DMS53 treated with DMSO at 0.1 percent for 48 hours (cell line): ENCODE measurements around the gene TMEM232.
"Not testable (repeated sequence)": the region's sequence is repeated elsewhere in the genome, so short reads cannot be mapped to it uniquely, and the experiment has no call there.

Experiments used
- DNase-seq: peaks from one replicate; lab custom pipeline; 2025; ENCODE audit not compliant: unreplicated experiment; lab: John Stamatoyannopoulos, UW

Gene TMEM232

GRCh38 chr5:110707260-110707844 is 19.1 kb downstream of the TMEM232 start:
- DNase-seq: no peak

- DNase-seq: no peak
Measured at GRCh38 chr5:110705349-110705748, 21.1 kb downstream of the TMEM232 start.

GRCh38 chr5:110703481-110703880 is 23.0 kb downstream of the TMEM232 start:
- no peak for DNase-seq

- DNase-seq: no peak
Measured at GRCh38 chr5:110702704-110703103, 23.8 kb downstream of the TMEM232 start.

- DNase-seq: no peak
Measured at GRCh38 chr5:110702300-110702699, 24.2 kb downstream of the TMEM232 start.

- DNase-seq: not testable (repeated sequence)
Measured at GRCh38 chr5:110692669-110693068, 33.8 kb downstream of the TMEM232 start.

GRCh38 chr5:110690587-110690986 is 35.9 kb downstream of the TMEM232 start:
- DNase-seq: not testable (repeated sequence)

- no peak for DNase-seq
Measured at GRCh38 chr5:110687485-110687884, 39.0 kb downstream of the TMEM232 start.

- no peak for DNase-seq
Measured at GRCh38 chr5:110686270-110686669, 40.2 kb downstream of the TMEM232 start.

GRCh38 chr5:110681953-110682352 is 44.5 kb downstream of the TMEM232 start:
- DNase-seq: no peak

GRCh38 chr5:110681109-110681508 is 45.4 kb downstream of the TMEM232 start:
- DNase-seq: no peak

- DNase-seq: not testable (repeated sequence)
Measured at GRCh38 chr5:110676554-110676953, 49.9 kb downstream of the TMEM232 start.

GRCh38 chr5:110665184-110665726 is 61.2 kb downstream of the TMEM232 start:
- no peak for DNase-seq

- DNase-seq: no peak
Measured at GRCh38 chr5:110663525-110663924, 62.9 kb downstream of the TMEM232 start.

- DNase-seq: no peak
Measured at GRCh38 chr5:110658006-110658405, 68.5 kb downstream of the TMEM232 start.

- no peak for DNase-seq
Measured at GRCh38 chr5:110653231-110653970, 73.1 kb downstream of the TMEM232 start.

GRCh38 chr5:110651507-110651906 is 75.0 kb downstream of the TMEM232 start:
- DNase-seq: no peak

GRCh38 chr5:110644357-110644756 is 82.1 kb downstream of the TMEM232 start:
- DNase-seq: no peak

- no peak for DNase-seq
Measured at GRCh38 chr5:110638970-110639902, 87.2 kb downstream of the TMEM232 start.

GRCh38 chr5:110634475-110634874 is 92.0 kb downstream of the TMEM232 start:
- DNase-seq: no peak

- no peak for DNase-seq
Measured at GRCh38 chr5:110631236-110631635, 95.2 kb downstream of the TMEM232 start.
